CD4-positive, alpha-beta T cell (primary cell): ENCODE data around the gene CFAP61. TPM values are rescaled to one million over a fixed set of nuclear protein-coding genes. Genes with fewer than 3 reads are reported as not detected.

Experiments
- ATAC-seq: fragments of 200-7000 bp; cut with Tn5 transposase; one replicate; pipeline ENCODE4 v1.10.0; 2022; ENCODE audit warnings: mild to moderate bottlenecking; ENCODE audit not compliant: poor library complexity
- CTCF ChIA-PET: fragments of 350-600 bp; sonication (Branson Sonifier 250); formaldehyde crosslinking; loops from one replicate; lab custom pipeline; 2021; ENCODE audit warnings: antibody characterized with exemption, inconsistent platforms; lab: Charles Lee
- POLR2A ChIA-PET: fragments of 350-600 bp; sonication (Branson Sonifier 250); formaldehyde crosslinking; loops from one replicate; lab custom pipeline; 2021; ENCODE audit warnings: antibody characterized with exemption, inconsistent platforms; lab: Charles Lee
- DNase-seq, 14 experiments: peaks; one replicate each; pipeline ENCODE4 v3.0.0-alpha.2; 2013 to 2020; ENCODE audit warnings: mixed read lengths in 2 of 14
- H3K27ac ChIP-seq, 2 donors: one replicate each; pipeline versions ENCODE4 v1.5.1 to v1.7.0; 2013; ENCODE audit warnings: low read length in 2 of 2, low read depth in 1 of 2, mild to moderate bottlenecking in 1 of 2
- H3K27me3 ChIP-seq, 2 experiments: 1 replicate in 1 of 2; 2 replicates in 1 of 2; pipeline versions ENCODE4 v1.6.1 to v1.7.0; 2013; ENCODE audit warnings: low read length in 2 of 2, control low read depth in 1 of 2, mild to moderate bottlenecking in 1 of 2, moderate library complexity in 1 of 2; ENCODE audit not compliant: insufficient read depth in 2 of 2, control insufficient read depth in 1 of 2
- H3K36me3 ChIP-seq: one replicate; pipeline ENCODE4 v1.6.1; 2013; ENCODE audit warnings: low read length, control low read depth; ENCODE audit not compliant: insufficient read depth
- H3K4me1 ChIP-seq: one replicate; pipeline ENCODE4 v1.6.1; 2013; ENCODE audit warnings: low read length, control low read depth; ENCODE audit not compliant: insufficient read depth
- H3K4me3 ChIP-seq: one replicate; pipeline ENCODE4 v1.5.1; 2013; ENCODE audit warnings: mild to moderate bottlenecking, low read length, moderate library complexity
- H3K9me3 ChIP-seq, 2 experiments: 1 replicate in 1 of 2; 2 replicates in 1 of 2; pipeline versions ENCODE4 v1.6.1 to v1.7.0; 2013; ENCODE audit warnings: low read length in 2 of 2, mild to moderate bottlenecking in 2 of 2, control low read depth in 1 of 2, moderate library complexity in 1 of 2; ENCODE audit not compliant: control insufficient read depth in 1 of 2, insufficient read depth in 1 of 2
- H3K27ac Mint-ChIP-seq: one replicate; pipeline ENCODE4 v1.8.0; 2020; ENCODE audit warnings: mixed read lengths
- H3K27me3 Mint-ChIP-seq: one replicate; pipeline ENCODE4 v1.8.0; 2021; ENCODE audit warnings: mixed read lengths
- H3K36me3 Mint-ChIP-seq: one replicate; pipeline ENCODE4 v1.8.0; 2021; ENCODE audit warnings: low read depth, mixed read lengths
- H3K4me1 Mint-ChIP-seq: one replicate; pipeline ENCODE4 v1.8.0; 2021; ENCODE audit warnings: low read depth, mixed read lengths
- H3K4me3 Mint-ChIP-seq: one replicate; pipeline ENCODE4 v1.8.0; 2020; ENCODE audit warnings: mild to moderate bottlenecking, mixed read lengths
- H3K9me3 Mint-ChIP-seq: one replicate; pipeline ENCODE4 v1.8.0; 2020; ENCODE audit warnings: mixed read lengths
- intact Hi-C, 2 experiments: fragments of 100-400 bp; cut with DNase I in 1 of 2; cut with micrococcal nuclease in 1 of 2; formaldehyde crosslinking; loops; one replicate each; pipeline versions ENCODE4 v1.15.1 to v1.9.0; 2023 to 2025; cut with DNase I, micrococcal nuclease
- total RNA-seq, 174 experiments: library from RNA in 2 of 174; stranded (reverse) in 2 of 174; gene quantifications; one replicate each; pipeline ENCODE4 v1.2.3 and lab custom pipeline; 2021 to 2026
- TF ChIP-seq, protein P1 (sequence below): fragments of 200-600 bp; IDR thresholded peaks from one replicate; pipeline ENCODE4 v1.8.0; 2022; ENCODE audit warnings: antibody characterized with exemption, mild to moderate bottlenecking

CFAP61 gene
- total RNA-seq, 2 experiments from 2014 or later = not detected

DNA sequence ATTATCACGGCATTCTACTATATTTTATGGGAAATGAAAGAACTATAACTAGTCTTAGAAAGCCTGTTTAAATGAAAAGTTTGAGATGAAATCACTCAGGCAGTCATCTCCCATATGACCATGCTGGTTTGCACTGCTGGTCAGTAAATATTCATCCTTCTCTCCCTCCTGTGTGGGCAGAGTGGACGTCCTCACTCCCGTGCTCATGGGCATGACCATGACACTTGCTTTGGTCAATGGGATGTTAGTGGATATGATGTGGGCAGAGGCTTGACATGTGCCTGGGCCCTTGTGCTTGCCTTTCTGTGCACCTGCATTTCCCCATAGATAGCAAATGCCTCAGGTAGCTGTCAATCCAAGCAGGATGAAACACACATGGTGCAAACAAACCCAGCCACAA lies 222.5 kb downstream of the CFAP61 start:
- H3K9me3 Mint-ChIP-seq = no peaks in the 10 kb centered on the region
- ATAC-seq (no peak), DNase-seq (no peak)
- H3K4me3 Mint-ChIP-seq = no peak overlapping the region
- H3K9me3 ChIP-seq = no peaks in the 10 kb centered on the region
- H3K36me3 Mint-ChIP-seq = no peaks in the 10 kb centered on the region
- no peaks in the 10 kb centered on the region for H3K4me1 Mint-ChIP-seq
- CTCF ChIA-PET = no interaction called here
- POLR2A ChIA-PET = no interaction called here
- TF ChIP-seq, protein P1, sequence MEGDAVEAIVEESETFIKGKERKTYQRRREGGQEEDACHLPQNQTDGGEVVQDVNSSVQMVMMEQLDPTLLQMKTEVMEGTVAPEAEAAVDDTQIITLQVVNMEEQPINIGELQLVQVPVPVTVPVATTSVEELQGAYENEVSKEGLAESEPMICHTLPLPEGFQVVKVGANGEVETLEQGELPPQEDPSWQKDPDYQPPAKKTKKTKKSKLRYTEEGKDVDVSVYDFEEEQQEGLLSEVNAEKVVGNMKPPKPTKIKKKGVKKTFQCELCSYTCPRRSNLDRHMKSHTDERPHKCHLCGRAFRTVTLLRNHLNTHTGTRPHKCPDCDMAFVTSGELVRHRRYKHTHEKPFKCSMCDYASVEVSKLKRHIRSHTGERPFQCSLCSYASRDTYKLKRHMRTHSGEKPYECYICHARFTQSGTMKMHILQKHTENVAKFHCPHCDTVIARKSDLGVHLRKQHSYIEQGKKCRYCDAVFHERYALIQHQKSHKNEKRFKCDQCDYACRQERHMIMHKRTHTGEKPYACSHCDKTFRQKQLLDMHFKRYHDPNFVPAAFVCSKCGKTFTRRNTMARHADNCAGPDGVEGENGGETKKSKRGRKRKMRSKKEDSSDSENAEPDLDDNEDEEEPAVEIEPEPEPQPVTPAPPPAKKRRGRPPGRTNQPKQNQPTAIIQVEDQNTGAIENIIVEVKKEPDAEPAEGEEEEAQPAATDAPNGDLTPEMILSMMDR = no peak
- H3K36me3 ChIP-seq = no peaks in the 10 kb centered on the region
- peaks cover 0 to 11% of the 10 kb centered on the region in 2 experiments for H3K27me3 ChIP-seq
- H3K27me3 Mint-ChIP-seq = peaks cover 32% of the 10 kb centered on the region
- H3K27ac Mint-ChIP-seq = no peak overlapping the region
- intact Hi-C loops = no loop called here
- no peak overlapping the region for H3K4me3 ChIP-seq
- H3K4me1 ChIP-seq = no peaks in the 10 kb centered on the region
- no peak overlapping the region for H3K27ac ChIP-seq

DNA sequence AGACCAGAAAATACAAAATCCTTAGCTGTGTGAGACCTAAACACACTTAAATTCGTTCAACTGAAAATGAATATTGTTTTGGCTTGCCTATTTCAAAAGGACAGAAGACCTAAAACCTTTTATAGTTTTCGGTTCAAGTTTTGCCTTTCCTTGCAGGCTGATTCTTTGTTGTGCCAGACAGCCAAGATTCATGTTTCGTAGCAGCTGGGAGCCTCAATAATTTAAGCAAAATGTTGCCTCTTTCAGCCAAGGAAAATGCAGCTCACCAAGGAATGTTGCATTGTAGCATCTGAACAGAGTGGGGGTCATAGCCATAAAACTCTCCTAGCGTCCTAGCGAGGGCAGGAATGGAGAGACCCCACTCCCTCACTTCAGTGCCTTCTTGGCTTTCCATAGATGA lies 223.3 kb downstream of the CFAP61 start:
- Mint-ChIP-seq H3K4me1 (no peaks in the 10 kb centered on the region), H3K36me3 (no peaks in the 10 kb centered on the region), H3K27me3 (peaks cover 36% of the 10 kb centered on the region), H3K9me3 (no peaks in the 10 kb centered on the region), H3K27ac (no peak overlapping the region), H3K4me3 (no peak overlapping the region)
- ATAC-seq = no peak
- H3K4me1 ChIP-seq = no peaks in the 10 kb centered on the region
- no peak for DNase-seq
- H3K9me3 ChIP-seq = no peaks in the 10 kb centered on the region
- no peaks in the 10 kb centered on the region for H3K36me3 ChIP-seq
- intact Hi-C loops = no loop called here
- TF ChIP-seq, protein P1 = no peak
- ChIA-PET CTCF (no interaction called here), POLR2A (no interaction called here)
- peaks cover 0 to 11% of the 10 kb centered on the region in 2 experiments for H3K27me3 ChIP-seq
- no peak overlapping the region for H3K27ac ChIP-seq
- H3K4me3 ChIP-seq = no peak overlapping the region

DNA sequence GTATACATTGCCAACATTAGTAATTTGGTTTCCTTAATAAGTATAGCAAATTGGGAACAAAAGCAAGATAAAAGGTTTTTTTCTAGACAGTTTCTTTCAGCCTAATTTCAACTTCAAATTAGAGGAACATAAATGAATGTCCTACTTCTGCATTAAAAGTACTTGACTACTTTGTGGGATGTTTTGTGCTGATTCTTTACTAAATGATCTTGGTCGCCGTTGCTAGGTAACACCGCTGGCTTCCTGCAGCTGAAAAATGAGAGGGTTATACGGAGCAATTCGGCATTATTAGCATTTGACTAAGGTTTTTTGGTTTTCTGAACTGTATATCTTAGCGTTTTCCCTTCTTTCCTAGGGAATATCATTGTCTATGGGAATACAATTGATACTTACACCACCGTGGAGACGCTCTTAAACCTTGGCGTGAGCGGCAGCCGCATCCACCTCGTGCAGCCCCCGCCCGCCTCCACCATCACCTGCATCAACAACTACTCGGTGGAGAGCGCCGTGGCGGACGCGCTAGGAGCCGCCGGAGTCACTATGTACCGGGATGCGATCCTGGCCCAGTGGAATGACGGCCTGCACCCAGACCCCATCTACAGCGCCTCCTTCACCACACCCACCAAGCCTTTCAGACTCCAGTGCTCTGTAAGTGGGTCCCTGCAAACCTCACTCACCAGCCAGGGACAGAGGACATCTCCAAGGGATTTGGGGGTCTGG lies 224.6 kb downstream of the CFAP61 start:
- DNase-seq (peak in 1 of 14 experiments; percentile 8), ATAC-seq (no peak)
- intact Hi-C loops = no loop called here
- Mint-ChIP-seq H3K4me3 (no peak overlapping the region), H3K36me3 (no peaks in the 10 kb centered on the region), H3K27me3 (peaks cover 36% of the 10 kb centered on the region), H3K4me1 (no peaks in the 10 kb centered on the region), H3K27ac (no peak overlapping the region), H3K9me3 (no peaks in the 10 kb centered on the region)
- H3K9me3 ChIP-seq = no peaks in the 10 kb centered on the region
- no peak overlapping the region for H3K4me3 ChIP-seq
- H3K4me1 ChIP-seq = no peaks in the 10 kb centered on the region
- TF ChIP-seq, protein P1 = no peak
- no peak overlapping the region for H3K27ac ChIP-seq
- no peaks in the 10 kb centered on the region for H3K36me3 ChIP-seq
- ChIA-PET POLR2A (no interaction called here), CTCF (no interaction called here)
- peaks cover 0 to 11% of the 10 kb centered on the region in 2 experiments for H3K27me3 ChIP-seq
